ENCODE data around the gene LCP1.

LCP1 gene

GRCh38 chr13:46160065-46160464 lies 21.9 kb downstream of the LCP1 start:
- DNase-seq (ENCODE audit: low read depth in 2 of 2) = no peak

- DNase-seq (ENCODE audit: low read depth in 2 of 2) = no peak
Observed at GRCh38 chr13:46158983-46159382, 23.0 kb downstream of the LCP1 start.

GRCh38 chr13:46158222-46158621 lies 23.8 kb downstream of the LCP1 start:
- no peak for DNase-seq (ENCODE audit: low read depth in 2 of 2)

GRCh38 chr13:46154136-46154801 lies 27.7 kb downstream of the LCP1 start:
- DNase-seq (ENCODE audit: low read depth in 2 of 2) = no peak

- DNase-seq (ENCODE audit: low read depth in 2 of 2) = no peak
Observed at GRCh38 chr13:46152627-46153328, 29.2 kb downstream of the LCP1 start.

GRCh38 chr13:46150134-46150693 lies 31.8 kb downstream of the LCP1 start:
- no peak for DNase-seq (ENCODE audit: low read depth in 2 of 2)

- DNase-seq (ENCODE audit: low read depth in 2 of 2) = no peak
Observed at GRCh38 chr13:46149272-46150133, 32.5 kb downstream of the LCP1 start.

- DNase-seq (ENCODE audit: low read depth in 2 of 2) = no peak
Observed at GRCh38 chr13:46146898-46147297, 35.1 kb downstream of the LCP1 start.

GRCh38 chr13:46145950-46146349 lies 36.0 kb downstream of the LCP1 start:
- no peak for DNase-seq (ENCODE audit: low read depth in 2 of 2)

- no peak for DNase-seq (ENCODE audit: low read depth in 2 of 2)
Observed at GRCh38 chr13:46145135-46145534, 36.8 kb downstream of the LCP1 start.

GRCh38 chr13:46143184-46143701 lies 38.7 kb downstream of the LCP1 start:
- DNase-seq (ENCODE audit: low read depth in 2 of 2) = no peak

- no peak for DNase-seq (ENCODE audit: low read depth in 2 of 2)
Observed at GRCh38 chr13:46142776-46143175, 39.2 kb downstream of the LCP1 start.

GRCh38 chr13:46140044-46140443 lies 41.9 kb downstream of the LCP1 start:
- no peak for DNase-seq (ENCODE audit: low read depth in 2 of 2)

- DNase-seq (ENCODE audit: low read depth in 2 of 2) = no peak
Observed at GRCh38 chr13:46137627-46138317, 44.2 kb downstream of the LCP1 start.

- no peak for DNase-seq (ENCODE audit: low read depth in 2 of 2)
Observed at GRCh38 chr13:46136688-46137087, 45.3 kb downstream of the LCP1 start.

- no peak for DNase-seq (ENCODE audit: low read depth in 2 of 2)
Observed at GRCh38 chr13:46134961-46135522, 46.9 kb downstream of the LCP1 start.

- DNase-seq (ENCODE audit: low read depth in 2 of 2) = no peak
Observed at GRCh38 chr13:46134494-46134893, 47.5 kb downstream of the LCP1 start.

GRCh38 chr13:46132109-46132508 lies 49.9 kb downstream of the LCP1 start:
- no peak for DNase-seq (ENCODE audit: low read depth in 2 of 2)

- no peak for DNase-seq (ENCODE audit: low read depth in 2 of 2)
Observed at GRCh38 chr13:46131705-46132104, 50.3 kb downstream of the LCP1 start.

- no peak for DNase-seq (ENCODE audit: low read depth in 2 of 2)
Observed at GRCh38 chr13:46129955-46130618, 51.9 kb downstream of the LCP1 start.

- DNase-seq (ENCODE audit: low read depth in 2 of 2) = no peak
Observed at GRCh38 chr13:46129124-46129523, 52.9 kb downstream of the LCP1 start.
